HG03442 (cell line): Measurements from ENCODE around the gene PDE6A.

ENCODE experiments used
- ATAC-seq: cut with Tn5 transposase; IDR thresholded peaks from one replicate; pipeline ENCODE4 v1.9.1; 2021; ENCODE audit warnings: mild to moderate bottlenecking, moderate library complexity; ENCODE audit not compliant: unreplicated experiment

Gene PDE6A

DNA sequence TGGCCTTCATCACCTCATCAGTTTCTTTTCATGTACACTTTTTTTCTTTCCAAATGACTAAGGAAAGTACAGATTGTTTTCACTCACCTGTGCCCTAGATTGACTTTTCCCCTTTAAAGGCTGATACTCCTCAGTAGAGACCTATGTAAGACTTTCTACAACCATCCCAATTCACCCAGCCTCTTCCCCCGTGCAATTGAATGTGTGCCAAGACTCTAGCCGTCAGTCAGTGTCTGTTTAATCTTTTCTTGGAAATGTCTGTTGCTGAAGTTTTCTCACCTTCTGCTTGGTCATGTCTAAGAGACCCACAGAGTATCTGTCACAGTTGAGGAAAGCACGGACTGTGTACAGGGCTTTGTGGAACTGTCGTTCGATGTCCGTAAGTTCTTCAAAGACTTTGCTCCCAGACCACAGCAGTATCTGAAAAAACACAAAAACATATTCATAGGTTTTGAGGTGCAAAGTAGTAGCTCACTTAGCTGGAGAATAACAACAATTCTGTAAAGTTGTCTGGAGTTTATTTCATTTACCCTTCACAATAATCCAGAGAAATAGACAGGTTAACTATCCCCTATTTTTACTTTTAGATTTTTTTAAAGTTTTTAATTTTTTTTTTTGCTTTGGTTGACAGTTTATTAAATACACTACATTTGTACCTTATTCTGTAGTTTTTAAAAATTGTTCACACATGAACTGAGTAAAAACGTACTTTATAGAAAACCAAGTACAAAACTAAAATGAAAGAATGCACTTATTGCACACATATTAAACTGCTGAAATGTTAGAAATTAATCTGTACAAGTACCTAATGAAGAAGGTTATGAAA lies 13.6 kb downstream of the PDE6A start:
- ATAC-seq = no peak

DNA sequence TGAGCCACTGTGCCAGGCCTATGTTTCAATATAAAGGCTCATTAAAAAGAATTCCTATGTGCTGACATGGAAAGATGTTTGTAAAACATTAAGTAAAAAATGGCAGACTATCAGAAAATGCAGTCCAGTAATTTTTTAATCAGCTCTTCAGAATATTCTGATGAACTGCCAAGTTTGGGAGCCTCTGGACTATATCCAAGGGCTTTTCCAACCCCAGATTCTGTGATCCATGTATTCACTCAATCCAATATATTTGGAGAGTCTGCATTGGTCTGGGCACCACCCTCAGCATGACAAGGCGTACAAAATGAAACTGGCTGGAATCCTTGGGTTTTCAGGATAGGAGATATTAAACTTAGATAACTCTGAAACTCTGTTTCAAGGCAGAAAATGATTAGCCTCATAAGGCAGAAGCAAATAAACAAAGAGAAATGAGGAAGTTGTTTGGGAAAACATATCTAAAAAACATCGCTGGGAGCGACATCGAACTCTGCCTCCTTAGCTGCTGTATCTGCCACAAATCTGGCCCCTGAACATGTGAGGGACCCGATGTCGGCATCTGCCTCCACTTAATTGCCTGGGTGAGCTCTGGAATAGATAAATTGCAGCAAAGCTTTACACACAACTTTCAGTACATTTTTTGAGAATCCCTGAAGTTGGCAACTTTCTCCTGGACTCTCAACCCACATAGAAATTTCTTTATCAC lies 14.4 kb downstream of the PDE6A start:
- ATAC-seq = no peak

DNA sequence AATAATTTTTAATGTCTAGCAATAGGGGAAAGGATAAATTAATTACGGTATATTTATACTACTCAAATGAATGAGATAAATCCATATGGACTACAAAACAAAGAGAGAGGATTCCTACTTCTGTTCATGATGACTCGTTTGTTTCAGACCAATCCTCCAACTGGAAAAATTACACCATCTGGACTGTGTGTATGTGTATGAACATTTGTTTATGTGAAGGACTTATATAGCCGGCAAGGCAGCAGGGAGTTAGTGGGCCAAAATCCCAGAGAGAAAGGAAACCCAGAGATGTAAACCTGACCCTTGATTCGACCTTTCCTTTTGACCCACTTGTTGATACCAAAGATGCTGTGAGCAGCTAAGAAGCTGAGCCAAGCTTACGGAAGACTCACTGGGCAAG lies 20.1 kb downstream of the PDE6A start:
- no peak for ATAC-seq

DNA sequence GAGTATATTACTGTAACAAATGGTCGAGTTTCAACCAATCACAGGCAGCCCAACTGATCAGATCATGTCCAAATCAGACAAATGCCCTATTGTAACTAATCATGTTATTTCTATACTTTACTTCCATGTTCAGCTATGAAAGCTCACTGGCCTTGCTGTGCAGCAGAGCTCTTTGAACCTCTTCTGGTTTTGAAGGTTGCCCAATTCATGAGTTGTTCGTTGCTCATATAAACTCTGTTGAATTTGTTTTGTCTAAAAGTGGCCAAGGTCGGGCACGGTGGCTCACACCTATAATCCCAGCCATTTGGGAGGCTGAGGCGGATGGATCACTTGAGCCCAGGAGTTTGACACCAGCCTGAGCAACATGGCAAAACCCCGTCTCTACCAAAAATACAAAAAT lies 21.6 kb downstream of the PDE6A start:
- ATAC-seq = no peak

DNA sequence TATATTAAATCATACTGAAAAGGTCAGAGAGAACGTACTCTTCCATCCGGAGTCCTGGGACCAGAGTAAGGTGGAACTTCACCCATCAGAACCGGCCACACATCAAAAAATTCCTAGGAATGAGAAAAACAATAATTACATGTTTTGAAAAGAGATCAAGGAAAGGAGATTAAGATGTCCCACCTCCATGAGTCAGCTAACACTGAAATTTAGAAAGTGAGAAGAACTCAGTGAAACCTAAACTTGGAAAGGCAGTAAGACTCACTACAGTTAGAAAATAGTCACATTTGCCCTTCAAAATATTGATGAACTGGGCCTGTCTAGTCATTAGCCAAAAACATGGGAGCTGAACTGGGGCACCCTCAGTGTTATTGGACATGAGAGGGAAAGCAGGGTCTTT lies 23.0 kb downstream of the PDE6A start:
- ATAC-seq = no peak

DNA sequence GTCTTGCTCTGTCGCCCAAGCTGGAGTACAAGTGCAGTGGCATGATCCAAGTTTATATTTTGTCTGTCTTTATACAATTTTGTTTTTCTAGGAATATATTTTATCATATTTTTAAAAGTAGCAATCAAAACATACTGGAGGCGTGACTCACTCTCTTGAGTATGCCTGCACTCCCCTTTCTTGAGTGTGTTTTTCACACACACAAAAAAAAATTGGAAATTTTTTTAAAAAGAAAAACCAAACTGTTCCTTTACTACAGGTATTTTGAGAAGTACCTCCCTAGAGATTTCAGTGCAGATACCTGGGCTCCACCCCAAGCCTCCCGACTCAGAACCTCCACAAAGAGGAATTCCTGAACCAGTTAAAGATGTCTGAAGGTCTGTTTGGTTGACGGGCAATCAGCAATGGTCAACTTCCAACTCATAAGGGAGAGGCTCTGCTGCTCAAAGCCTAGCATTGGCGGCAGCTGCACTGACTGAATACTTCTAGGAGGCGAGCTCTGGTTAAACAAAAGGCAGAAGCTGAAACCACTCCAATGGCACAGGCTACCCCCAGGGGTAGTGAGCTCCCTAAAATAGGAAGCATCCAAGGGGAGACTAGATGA lies 27.4 kb downstream of the PDE6A start:
- no peak for ATAC-seq

DNA sequence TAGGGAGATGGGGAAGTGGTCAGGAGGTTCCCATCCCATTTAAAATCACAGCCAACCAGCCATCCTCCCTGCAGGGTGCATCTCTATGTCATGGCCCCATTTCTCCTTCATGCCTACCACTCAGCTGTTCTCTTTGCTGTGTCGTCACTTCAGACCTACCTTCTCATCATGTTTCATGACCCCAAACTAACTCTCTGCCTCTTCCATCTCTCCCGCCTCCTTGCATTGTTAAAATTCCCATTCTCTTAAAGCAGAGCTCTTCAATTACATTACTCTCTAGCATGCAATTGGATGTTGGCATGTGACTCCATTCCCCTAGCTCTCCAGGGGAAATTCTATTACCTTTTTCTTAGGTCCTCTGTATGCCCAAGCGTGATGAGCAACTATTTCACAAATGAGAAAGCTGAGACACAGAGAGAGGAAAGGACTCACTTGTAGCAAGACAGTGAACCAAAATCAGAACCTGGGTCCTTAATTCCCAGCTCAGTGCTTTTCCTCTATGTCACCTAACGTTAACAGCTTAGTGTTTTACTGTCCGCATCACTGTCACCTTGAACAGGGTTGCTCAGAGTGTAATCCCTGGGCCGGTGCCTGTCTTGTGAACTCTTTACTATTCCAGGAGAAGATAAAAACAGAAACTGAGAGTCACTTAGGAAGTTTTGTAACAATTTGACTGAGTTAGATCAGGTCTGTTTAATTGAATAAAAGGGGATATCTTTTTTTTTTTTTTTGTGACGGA lies 28.1 kb downstream of the PDE6A start:
- no peak for ATAC-seq

DNA sequence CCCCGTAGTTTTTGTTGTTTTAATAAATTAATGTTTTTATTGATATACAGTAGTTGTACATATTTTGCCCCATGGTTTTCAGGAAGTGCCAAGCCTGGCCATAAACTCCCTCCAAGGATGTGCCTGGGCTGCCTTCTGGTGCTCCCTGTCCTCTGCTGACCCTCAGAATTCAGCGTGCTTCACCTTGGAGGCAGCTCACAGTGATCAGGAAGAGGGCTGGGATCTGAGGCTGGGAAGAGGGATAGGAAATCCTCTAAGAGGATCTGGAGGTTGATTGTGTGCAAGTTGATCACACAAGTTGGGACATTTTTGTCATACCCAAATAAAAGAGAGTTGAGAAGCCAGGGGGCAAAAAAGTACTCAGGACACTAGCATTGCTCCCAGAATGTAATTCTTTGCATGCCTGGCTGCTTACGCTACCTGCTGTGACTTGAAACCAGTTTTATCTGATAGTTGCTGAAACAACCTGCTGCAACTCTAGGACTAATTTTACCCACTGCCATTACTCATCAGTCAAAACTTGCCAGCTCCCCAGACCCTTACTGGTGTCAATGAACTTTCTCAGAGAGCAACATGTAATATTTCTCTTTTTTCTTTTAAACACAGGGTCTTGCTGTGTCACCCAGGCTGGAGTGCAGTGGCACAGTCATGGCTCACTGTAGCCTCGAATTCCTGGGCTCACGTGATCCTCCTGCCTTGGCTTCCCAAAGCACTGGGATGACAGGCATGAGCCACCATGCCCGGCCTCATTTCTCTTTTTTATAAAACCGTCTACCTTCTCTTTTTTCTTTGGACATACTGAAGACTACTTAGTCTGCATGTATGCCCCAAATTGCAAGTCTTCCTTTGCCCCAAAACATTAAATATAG lies 29.0 kb downstream of the PDE6A start:
- ATAC-seq = no peak

DNA sequence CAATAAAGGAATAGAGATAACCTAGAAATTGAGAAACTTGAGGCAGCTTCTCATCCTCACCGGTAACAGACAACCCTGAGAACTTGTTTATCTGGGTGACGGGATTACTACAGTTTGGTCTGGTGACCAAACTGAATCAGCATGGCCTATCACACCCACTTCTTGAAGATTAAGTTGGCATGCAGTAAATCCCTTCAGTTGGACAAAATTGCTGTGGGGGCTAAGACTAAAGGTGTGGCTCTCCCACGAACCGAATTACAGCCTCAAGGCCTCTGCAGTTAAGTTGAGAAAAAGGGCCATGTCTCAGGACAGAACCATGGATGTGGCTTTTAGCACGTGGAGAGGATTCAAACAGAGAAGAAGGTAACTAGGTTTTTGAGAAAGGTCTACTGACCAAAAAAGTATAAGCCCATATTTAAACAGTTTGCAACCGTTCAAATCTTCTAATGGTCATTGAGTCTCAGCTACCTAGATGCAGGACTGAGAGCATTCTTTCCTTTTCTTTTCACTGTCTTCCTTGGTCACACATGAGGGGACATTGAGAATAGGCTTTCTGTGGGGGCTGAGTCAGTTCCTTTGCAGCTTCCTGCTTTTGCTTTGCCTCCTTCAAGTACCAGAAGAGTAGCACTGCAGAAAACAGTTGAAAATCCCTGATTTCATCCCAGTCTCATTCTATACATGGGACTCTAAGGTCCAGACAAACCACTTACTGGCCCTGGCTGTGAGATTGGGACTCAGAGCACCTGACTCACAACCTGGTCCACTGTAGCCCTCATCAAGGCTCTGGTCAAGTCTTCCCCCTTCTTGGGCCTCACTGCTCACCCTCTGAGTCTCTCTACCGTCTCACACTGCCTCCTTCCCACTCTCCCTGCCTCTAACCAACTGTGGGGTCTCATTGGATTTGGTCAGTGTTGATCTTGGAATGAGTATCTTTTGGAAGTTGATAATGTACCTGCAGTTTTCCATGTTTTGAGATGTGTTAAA lies 30.9 kb downstream of the PDE6A start:
- no peak for ATAC-seq

DNA sequence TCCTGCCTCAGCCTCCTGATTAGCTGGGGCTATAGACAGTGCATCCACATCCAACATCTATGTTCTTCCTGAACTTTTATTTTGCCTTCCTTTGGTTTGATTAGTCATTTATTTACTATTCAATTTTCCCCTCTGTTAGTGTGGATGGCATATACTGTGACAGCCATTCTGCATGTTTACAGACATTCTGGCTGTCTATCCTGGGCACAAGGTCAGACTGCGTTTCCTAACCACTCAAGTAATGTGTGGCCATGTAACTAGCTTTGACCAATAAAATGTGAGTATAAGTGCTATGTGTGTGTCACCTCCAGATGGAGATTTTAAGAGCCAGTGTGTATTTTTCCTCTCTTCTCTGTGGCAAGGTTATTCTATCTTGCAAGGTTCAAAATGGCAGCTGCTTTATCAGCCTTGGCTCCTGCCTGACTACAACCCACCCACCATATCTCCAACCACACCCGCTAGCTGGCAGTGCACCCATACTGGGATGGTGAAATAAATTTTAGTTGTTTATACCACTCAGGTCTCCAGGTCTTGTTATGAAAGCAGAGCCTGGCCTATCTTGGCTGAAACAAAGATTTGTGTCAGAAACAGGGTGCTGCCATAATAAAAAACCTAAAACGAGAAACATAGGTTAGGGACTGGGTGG lies 32.2 kb downstream of the PDE6A start:
- ATAC-seq = no peak

DNA sequence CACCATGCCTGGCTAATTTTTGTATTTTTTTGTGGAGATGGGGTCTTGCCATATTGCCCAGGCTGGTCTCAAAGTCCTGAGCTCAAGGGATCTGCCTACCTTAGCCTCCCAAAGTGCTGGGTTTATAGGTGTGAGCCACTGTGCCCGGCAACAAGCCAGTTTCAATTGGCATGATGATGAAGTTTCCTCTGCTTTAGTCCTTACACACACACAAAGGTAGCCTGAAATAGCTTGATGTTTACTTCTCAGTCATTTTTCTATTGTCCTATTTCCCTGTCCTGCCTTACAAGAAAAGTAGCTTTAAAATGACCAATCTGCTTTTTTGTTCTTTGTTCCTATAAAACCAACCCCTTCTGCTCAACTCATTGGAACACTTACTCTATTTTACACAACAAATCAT lies 33.6 kb downstream of the PDE6A start:
- ATAC-seq = no peak

DNA sequence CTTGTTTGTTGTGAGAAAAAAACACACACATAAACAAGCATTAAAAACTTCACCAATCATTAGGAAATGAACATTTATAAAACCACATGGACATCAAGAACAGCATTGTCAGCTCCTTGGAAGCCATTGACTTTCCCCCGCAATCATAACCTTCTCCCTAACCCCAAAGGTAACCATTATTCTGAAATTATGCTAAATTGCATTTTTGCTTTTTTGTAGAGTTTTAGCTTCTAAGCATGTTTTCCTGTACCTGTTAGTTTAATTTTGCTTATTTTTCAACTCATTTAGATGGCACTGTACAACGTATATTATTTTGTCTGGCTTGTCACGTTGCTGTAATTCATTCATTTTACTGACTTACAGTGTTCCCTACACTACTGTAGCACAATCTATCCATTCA lies 36.8 kb downstream of the PDE6A start:
- no peak for ATAC-seq

DNA sequence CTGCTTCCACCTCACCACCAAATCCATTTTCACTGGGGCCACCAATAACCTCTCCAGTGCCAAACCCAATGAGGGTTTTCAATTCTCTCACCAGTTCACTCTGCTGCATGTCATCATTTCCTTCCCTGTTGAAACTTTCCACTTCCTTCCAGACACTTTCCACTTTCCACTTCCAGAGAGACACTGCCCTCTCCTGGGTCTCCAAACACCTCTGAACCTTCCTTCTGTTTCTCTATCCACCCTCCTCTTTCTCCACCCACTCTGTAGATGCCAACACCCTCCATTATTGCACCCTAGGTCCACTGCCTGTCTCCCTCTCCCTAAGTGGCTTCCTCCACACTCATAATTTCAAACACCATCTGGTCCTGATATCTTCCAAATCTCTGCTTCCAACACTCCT lies 39.6 kb downstream of the PDE6A start:
- ATAC-seq = no peak

DNA sequence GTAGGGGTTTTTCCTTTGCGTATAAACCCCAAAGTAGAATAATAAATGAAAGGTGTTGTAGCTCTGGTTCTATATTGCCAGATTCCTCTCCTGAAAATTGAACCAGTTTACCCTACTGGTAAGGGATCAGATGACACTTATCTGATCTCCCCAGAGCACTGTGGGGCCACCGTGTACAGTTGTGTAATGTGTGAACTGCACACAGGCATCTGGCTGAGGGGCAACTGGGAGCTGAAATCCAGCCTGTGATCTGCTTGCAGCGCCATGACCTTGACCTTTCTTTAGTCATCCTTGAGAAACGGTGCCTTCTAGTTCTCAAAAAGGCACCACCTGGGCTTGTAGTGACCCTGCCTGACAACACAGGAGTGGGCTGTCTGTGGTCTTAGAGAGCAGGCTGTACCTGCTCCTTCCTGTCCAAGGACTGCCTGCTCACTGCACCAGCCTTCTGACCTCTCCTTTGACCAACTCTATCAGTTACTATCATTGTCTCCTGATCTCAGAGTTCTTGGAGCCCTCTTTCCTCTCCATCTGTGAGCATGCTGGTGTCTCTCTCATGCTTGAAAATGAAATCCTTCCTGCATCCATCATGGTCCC lies 40.2 kb downstream of the PDE6A start:
- no peak for ATAC-seq

DNA sequence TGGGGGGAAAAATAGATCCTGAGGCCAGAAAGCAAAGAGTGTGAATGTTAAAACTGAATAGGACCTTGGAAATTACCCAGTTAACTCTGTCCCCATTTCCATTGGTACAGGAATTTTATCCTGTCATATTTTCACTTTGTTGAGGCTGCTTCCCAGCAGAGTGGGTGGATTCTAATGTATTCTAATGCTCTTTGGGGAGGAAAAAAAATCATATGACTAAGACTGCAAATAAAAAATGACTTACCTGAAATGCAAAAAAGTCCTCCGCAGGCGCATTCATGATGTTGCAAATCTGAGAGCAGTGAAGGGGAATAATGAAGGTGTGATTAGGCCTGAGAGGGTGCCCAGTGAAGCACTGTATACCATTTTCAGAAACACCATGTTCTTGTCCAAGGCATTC lies 41.2 kb downstream of the PDE6A start:
- no peak for ATAC-seq

DNA sequence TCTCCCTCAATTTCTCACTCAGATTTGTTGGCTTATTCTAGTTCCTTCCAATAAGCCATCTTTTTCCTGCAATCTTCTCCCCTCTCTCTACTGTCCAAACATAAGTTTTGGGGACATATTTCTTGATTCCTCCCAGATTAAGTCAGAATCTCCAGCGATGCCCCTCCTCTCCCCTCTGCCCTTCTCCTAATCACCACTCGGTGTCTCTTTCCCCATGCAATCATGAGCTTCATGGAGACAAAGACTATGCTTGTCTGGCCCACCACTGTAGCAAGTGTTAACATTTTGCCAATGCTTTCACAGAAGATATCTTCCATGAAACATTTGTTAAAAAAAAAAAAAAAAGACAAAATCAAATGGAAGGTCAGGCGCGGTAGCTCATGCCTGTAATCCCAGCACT lies 42.4 kb downstream of the PDE6A start:
- no peak for ATAC-seq

DNA sequence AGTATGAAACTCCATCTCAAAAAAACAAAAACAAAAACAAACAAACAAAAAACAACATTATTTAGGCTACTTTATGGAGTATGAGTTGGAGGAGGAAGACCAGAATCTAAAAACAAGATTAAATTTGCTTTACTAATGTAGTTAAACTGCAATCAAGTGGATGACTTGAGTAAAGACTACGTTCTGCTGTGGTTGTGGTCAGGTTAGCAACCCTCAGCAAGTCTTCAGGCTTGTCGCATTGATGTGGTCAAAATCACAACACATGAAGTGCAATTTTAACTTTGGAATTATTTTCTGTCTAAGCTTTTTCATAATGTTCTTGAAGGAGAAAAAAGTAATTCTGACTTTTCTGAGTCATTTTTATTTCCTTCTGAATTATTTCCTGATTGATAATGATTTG lies 43.1 kb downstream of the PDE6A start:
- ATAC-seq = no peak

DNA sequence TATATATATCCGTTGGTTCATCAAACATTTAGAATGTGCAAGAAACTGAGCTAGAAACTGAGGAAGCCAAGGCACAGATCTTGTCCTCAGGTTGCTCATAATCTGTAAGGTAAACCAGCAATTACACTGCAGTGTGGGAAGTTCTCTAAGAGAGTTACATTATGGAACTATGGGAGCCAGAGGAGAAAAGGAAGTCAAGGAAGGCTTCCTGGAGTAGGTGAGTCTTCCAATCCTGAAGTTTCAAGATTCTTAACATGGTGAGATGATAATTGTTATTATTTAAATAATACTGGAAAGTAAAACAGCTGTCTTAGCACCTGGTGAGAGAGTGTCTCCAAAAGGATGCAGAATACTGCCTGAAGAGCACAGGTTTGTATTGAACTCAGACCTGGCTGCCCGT lies 44.2 kb downstream of the PDE6A start:
- ATAC-seq = no peak
